HFFc6 (cell line): ENCODE measurements around the gene NDUFA13. TPM values are rescaled to one million over a fixed set of nuclear protein-coding genes. Genes with fewer than 3 reads are reported as not detected.
A peak's percentile ranks its signal among the peaks of the same experiment; 100 is the strongest.

Source experiments
- DNase-seq: peaks from one replicate; pipeline ENCODE4 v3.0.0-alpha.2; 2018
- H3K27ac Mint-ChIP-seq: 2 replicates; pipeline ENCODE4 v1.8.0; 2020; ENCODE audit warnings: mild to moderate bottlenecking, mixed read lengths
- H3K27me3 Mint-ChIP-seq: 2 replicates; pipeline ENCODE4 v1.8.0; 2021; ENCODE audit warnings: mild to moderate bottlenecking, moderate library complexity, mixed read lengths; ENCODE audit not compliant: insufficient read depth
- H3K36me3 Mint-ChIP-seq: 2 replicates; pipeline ENCODE4 v1.8.0; 2021; ENCODE audit warnings: low read depth, mixed read lengths
- H3K4me1 Mint-ChIP-seq: 2 replicates; pipeline ENCODE4 v1.8.0; 2020; ENCODE audit warnings: low read depth, mixed read lengths
- H3K4me3 Mint-ChIP-seq: 2 replicates; pipeline ENCODE4 v1.8.0; 2020; ENCODE audit warnings: mild to moderate bottlenecking, moderate library complexity, mixed read lengths
- H3K9me3 Mint-ChIP-seq: 2 replicates; pipeline ENCODE4 v1.8.0; 2020; ENCODE audit warnings: mild to moderate bottlenecking, mixed read lengths
- CTCF ChIP-seq: fragments of 200-600 bp; sonication (generic); IDR thresholded peaks from 2 replicates; pipeline ENCODE4 v1.5.0; 2021; ENCODE audit warnings: antibody characterized with exemption, mild to moderate bottlenecking
- total RNA-seq, 6 experiments: library from RNA; stranded (reverse); fragmentation: NEBNext Ultra II Directional; extraction: Animal tissue kit (Norgen Biotek cat#: 25700); gene quantifications; 2 replicates in 1 of 6; 3 replicates in 5 of 6; pipeline ENCODE4 v1.2.3, GENCODE V29; 2021

NDUFA13 gene
- total RNA-seq, 6 experiments from 2014 or later, result 266 to 393 (median 323) TPM

GRCh38 chr19:19495614-19496603 is 20.1 kb upstream of the NDUFA13 start:
- Mint-ChIP-seq H3K4me3 (no peak overlapping the region), H3K9me3 (no peaks in the 10 kb centered on the region), H3K36me3 (peaks cover 2% of the 10 kb centered on the region; the same call in 1 of the 2 replicates), H3K27ac (no peak overlapping the region), H3K4me1 (no peaks in the 10 kb centered on the region), H3K27me3 (no peaks in the 10 kb centered on the region)
- no peak for DNase-seq
- no peak for TF ChIP-seq CTCF

GRCh38 chr19:19498255-19498991 is 17.6 kb upstream of the NDUFA13 start:
- Mint-ChIP-seq H3K27me3 (no peaks in the 10 kb centered on the region), H3K4me1 (no peaks in the 10 kb centered on the region), H3K4me3 (no peak overlapping the region), H3K27ac (no peak overlapping the region), H3K9me3 (no peaks in the 10 kb centered on the region), H3K36me3 (peaks cover 7% of the 10 kb centered on the region)
- no peak for TF ChIP-seq CTCF
- DNase-seq, result no peak

- Mint-ChIP-seq H3K36me3 (peaks cover 10% of the 10 kb centered on the region), H3K9me3 (no peaks in the 10 kb centered on the region), H3K27me3 (no peaks in the 10 kb centered on the region), H3K27ac (no peak overlapping the region), H3K4me3 (no peak overlapping the region), H3K4me1 (no peaks in the 10 kb centered on the region)
- no peak for DNase-seq
- 0 out of 2 replicates have a peak, but pooled peaks have one; percentile 12 for TF ChIP-seq CTCF
These were observed 16.6 kb upstream of the NDUFA13 start for GRCh38 chr19:19499272-19499995.

DNA sequence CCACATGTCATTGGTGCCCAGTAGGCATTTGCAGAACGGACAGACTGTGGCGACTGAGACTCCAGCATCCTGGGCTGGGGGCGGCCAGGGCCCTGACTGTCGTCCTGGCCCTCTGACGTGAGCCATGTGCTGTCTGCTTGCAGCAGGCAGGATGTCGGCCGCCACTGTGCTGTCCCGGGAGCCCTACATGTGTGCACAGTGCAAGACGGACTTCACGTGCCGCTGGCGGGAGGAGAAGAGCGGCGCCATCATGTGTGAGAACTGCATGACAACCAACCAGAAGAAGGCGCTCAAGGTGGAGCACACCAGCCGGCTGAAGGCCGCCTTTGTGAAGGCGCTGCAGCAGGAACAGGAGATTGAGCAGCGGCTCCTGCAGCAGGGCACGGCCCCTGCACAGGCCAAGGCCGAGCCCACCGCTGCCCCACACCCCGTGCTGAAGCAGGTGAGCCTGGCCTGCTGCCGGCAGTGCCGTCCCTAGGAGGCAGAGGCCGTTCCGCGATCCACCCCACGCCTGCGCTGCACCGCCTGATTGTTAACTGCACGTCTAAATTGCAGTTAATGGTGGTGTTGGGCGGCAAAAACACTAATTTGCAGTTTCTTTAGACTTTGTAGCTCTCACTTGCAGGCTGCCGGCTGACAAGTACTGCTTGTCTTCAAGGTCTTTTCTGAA is 14.9 kb upstream of the NDUFA13 start:
- Mint-ChIP-seq H3K27me3 (no peaks in the 10 kb centered on the region), H3K36me3 (peaks cover 10% of the 10 kb centered on the region), H3K4me1 (no peaks in the 10 kb centered on the region), H3K27ac (no peak overlapping the region), H3K4me3 (no peak overlapping the region), H3K9me3 (no peaks in the 10 kb centered on the region)
- no peak for TF ChIP-seq CTCF
- no peak for DNase-seq

- Mint-ChIP-seq H3K27ac (no peak overlapping the region), H3K27me3 (no peaks in the 10 kb centered on the region), H3K9me3 (no peaks in the 10 kb centered on the region), H3K4me3 (no peak overlapping the region), H3K36me3 (peaks cover 15% of the 10 kb centered on the region), H3K4me1 (no peaks in the 10 kb centered on the region)
- DNase-seq, result no peak
- no peak for TF ChIP-seq CTCF
These were observed 14.2 kb upstream of the NDUFA13 start for GRCh38 chr19:19501798-19502197.
